ENCODE measurements around the gene NPAS3.

Gene NPAS3

DNA sequence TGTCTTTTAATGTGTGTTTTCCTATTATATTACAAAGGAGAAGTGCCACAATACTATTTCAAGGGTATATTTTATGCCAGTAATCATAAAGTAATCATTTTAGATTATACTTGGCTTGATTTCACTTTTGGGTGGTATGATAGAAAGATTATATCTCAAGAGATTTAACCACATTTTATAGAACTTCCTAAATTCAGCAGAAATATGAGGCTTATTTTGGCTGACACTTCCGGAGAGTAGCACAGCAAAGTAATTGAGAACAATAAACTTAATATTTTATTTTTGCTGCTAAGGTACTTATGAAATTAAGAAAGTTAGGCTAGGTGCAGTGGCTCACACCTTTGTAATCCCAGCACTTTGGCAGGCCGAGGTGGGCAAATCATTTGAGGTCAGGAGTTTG is 319.1 kb downstream of the NPAS3 start:
- no peak for DNase-seq (ENCODE audit: low read depth in 2 of 2)

DNA sequence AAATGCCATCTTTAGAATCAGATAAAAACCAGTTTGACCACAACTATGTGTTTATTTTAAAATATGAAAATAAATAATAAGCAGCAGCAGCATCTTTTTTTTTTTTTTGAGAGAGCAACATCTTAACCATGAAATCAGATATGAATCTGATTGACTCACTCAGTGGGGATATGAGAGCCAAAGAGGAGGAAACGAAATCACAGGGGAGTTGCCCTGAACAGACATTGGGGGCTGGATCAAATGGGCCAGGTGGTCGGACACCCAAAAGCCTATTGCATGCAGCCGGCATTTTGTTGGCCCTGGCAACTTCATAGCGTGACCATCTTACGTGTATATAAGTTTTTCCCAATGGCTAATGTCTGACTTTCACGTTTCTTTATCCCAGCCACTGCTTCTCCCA is 321.1 kb downstream of the NPAS3 start:
- DNase-seq (ENCODE audit: low read depth in 2 of 2): no peak

DNA sequence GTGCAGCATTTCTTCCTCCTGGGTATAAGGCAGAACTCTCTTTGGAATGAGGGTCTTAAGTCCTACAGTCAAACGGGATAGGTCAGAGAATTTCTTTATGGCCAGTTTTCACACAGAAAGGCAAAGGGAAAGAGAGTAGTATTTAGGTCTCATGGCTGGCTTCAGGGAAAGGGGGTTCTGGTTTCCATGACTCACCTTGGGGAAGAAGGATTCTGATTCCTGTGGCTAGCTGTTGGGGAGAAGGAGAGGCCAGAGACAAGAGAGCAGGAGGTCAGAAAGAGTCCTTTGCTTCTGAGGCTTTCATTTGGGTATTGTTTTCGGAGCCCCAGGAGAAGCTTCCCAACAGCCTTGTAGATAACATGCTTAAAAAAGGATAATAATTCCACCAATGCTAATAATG is 332.5 kb downstream of the NPAS3 start:
- DNase-seq (ENCODE audit: low read depth in 2 of 2): no peak

DNA sequence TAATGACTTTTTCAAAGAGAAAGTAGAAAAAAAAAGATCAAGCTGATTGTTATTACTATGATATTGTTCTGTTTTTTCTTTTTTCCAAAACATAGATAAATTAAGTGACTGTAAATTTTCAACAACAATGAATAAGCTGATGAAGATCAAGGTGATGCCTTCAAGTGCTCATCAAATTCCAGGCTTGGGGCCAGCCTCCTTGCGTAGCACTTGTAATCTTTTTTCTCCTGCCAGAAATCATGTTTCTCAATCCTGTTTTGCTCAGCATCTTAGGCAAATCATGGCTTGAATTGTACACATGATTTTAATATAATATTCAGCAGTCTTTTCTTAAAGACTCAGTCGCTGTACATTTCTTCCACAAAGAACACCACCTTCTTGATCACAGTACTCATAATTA is 333.2 kb downstream of the NPAS3 start:
- DNase-seq (ENCODE audit: low read depth in 2 of 2): no peak

DNA sequence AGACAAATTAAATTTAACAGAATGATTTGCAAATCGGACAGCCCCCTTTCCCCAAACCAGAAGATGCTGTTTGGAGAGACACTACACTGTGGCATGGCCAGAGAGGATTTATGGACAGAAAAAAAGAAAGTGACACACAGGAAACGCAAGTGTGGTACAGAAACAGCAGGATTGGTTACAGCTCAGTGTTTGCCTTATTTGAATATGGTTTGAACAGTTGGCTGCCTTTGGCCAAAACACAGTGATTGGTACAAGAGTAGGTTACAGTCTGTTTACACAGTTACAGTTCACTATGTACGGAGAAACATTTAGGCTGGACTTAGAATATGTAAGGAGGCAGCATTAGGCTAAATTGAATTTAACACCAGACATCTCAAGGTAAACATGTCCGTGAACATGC is 335.3 kb downstream of the NPAS3 start:
- no peak for DNase-seq (ENCODE audit: low read depth in 2 of 2)

DNA sequence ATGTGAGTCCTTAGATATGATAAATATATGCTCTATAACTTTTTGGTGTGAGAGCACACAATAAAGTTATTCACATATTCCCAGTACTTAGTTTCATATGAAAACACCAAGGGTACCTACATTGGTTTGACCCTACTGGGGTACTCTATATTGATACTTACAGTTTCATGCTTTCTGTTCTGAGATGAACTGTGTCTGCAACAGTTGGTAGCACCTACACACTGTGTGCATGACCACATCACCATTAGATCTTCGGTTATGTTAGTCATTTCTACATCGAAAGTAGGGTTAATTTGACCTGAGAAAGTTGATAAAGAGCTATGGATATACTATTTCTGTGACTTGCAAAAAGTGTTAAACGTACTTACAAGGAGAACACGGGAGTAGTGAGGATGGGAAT is 337.2 kb downstream of the NPAS3 start:
- DNase-seq (ENCODE audit: low read depth in 2 of 2): no peak

DNA sequence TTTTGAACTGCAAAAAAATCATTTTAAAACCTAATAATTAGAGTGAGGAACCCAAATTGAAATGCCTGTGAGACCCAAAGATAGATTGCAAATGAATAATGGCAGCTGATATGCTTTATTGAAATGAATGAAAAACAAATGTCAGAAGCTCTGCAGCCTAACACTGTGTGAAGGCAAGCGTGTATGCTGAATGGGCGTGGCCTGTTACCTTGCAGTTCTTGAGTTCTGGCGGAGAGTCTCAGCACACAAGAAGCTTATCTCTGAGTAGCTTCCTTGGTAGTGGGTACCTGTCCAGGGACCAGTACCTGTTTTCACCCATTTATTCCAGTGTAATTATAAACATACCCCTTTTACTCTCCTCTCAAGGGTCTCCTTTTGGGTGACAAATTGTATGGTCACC is 341.2 kb downstream of the NPAS3 start:
- DNase-seq (ENCODE audit: low read depth in 2 of 2): no peak

DNA sequence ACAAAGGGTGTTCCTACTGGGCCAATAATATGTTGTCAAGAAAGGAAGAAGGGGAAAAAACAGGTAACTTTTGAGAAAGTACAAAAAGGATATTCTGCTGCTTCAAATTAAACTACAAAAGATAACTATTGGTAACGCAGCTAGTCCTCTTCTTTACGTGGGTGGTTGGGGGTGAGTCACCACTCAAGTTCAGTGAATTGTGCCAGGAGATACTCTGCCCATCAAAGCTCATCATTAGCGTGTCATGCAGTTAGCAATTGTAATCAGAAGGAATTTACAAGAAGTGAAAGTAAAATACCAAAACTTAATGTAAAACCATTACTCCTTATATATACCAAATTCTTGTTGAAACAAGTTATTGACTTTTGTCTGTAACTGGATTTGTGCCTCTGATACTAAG is 342.0 kb downstream of the NPAS3 start:
- DNase-seq (ENCODE audit: low read depth in 2 of 2): no peak

DNA sequence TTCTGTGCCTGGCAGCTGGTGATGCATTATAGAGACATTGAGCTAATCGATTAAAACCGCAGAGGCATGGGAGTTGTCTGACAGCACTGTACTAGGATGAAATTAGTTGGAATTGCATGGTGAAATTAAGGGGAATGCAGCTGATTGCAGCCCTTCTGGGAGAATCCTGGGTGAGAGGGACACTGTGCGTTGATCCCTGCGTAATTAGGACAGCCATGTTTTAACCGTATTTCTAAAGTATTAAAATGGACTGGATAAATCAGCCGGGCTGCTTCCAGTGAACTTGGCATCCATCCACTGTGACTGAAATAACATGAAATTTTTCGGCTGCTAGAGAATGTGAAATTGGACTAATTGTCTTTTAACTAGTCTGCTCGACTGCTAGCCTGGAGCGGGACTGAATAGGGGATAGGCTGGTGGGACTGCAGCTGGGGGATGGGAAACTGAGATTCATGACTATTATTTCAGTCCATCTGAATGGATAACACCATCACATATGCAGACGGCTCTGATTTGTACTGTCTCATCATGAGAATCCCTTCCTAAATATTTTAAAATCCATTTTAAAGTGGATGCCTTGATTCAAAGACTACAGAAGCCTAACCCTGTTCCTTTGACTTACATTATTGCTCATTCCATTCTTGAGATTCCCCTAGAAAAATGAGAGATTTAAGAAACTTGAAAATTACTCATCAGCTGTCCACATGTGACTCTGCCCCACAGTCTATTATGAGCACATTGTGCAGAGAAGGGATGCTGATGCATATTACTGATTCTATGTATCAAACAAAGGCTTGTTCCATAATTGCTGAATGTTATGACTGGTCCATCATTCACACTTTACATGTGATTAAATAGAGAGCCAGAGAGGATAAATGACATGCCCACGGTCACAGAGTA is 343.9 kb downstream of the NPAS3 start:
- DNase-seq (ENCODE audit: low read depth in 2 of 2): no peak

DNA sequence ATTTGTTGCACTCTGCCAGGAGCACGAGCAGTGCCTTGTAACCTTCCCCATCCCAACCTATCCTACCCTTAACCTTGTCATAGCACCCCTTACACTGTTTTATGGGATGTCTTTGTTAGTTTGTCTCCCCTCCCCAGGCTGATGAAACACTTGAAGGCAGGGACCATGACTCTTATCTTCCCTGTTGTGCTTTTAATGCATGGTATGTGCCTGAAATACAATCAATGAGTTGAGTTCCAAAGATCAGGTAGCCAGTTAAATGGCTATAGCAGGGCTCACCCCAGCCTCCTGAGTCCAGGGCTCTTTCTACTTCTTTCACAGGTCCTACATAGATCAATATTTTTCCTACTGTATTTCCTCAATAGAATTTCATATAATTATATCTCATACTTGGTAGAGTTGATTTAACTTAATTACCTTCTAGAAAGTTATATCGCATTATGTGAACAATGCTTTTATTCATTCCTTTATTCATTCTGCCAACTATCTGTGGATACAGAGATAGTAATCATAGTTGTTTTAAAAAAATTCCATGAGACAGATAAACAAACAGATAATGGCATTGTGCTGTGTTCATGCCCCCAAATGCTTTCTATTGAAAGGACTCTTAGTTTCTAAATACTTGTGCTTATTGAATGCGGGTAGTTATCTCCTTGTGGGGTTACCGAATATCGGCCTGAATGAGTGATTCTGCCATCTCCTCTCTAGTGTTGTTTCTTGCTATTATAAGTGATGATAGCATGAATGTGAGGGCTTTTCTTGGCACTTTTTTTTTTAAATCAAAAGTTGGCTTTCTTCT is 347.4 kb downstream of the NPAS3 start:
- no peak for DNase-seq (ENCODE audit: low read depth in 2 of 2)

DNA sequence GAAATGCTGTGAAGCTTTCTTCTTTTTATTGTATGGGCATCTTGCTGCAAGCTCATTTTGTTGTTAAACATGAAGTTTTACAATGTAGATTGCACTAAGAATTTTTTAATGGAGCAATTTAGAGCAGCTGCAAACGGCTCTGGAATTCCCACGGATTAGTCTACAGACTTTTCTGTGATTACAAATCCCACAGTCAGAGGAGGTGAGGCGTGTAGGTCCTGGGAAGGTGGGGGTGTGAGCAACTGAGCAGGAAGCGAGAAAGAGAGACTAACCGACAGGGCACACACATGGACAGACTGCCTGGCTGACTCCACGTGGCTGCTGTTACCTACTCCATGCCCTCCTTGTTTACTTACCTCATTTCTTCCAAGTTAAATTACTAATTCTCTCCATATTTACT is 348.5 kb downstream of the NPAS3 start:
- DNase-seq (ENCODE audit: low read depth in 2 of 2): no peak

DNA sequence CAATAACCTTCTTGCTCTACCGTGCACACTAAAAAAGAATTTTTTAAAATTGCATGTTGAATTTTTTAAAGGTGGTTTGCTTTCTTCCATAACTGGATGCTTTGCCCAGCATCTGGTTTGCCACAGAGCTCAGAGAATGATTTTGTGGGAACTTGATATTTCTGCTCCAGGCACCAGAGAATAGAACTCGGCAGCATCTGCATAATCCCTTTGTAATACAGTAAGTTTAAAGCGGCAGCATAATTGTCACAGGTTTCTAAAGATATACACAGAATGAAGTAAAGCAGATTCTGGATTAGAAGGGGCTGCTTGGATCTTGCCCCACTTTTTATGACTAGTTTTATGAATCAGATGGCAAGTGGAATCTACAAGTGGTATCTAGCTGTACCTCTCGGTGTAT is 352.0 kb downstream of the NPAS3 start:
- DNase-seq (ENCODE audit: low read depth in 2 of 2): no peak

DNA sequence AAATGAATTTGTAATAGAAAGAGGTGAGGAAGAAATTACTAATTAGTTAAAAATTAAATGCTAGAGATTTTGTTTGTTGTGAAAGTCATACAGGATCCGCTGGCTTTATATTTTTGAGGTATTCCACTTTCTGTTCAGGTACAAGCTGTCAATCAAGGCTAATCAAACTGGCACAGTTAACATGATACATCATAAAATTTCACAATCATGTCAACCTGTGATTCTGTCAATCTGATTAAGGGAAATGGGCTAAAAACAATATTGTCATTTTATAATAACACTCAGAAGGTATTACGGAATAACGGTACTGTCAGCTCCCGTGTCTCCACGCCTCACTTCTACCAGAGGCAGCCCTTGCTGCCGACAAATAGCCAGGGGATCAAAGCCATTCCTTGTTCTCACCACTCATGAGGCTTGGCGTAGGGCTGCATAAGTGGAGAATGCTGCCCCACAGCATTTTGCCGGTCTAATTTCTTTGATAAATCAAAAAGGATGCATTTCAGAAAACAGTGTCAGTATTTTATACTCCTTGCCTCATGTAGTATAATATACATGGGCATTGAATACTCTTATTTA is 352.9 kb downstream of the NPAS3 start:
- no peak for DNase-seq (ENCODE audit: low read depth in 2 of 2)

DNA sequence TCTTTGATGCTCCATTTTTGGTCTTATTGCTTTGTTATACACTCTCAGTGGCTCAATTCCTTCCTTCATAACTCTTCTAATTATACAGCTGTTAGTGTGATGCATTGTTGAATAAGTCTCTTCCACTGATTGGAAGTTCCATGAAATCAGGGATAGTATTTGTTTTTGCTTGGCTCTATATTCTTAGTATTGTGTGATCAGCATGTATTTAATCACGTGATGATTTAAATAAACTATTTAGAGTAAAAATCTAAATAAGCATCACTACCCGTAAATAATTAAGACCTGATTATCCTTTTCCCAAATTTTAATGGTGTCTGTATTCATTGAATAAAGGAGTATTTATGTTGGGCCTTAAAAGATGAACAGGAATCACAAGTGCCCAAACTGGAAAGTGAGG is 355.7 kb downstream of the NPAS3 start:
- DNase-seq (ENCODE audit: low read depth in 2 of 2): no peak

DNA sequence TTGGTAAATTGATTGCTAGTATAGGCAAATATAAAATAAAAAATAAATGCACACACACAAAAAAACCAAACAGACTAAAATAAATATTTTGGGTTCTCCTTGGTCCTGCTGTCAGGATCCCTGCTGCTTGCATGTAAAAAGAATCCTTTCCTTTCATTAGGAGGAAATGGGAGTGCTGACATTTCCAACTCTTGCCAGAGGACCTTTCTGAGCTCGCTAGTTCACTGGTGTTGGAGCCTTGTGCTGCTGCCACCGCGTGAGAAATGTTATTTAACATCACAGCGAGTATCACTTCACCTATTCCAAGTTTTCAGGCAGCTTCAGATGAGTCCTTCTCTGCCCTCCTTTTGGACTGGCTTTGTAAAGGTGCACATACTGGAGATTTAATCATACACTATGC is 358.9 kb downstream of the NPAS3 start:
- no peak for DNase-seq (ENCODE audit: low read depth in 2 of 2)

DNA sequence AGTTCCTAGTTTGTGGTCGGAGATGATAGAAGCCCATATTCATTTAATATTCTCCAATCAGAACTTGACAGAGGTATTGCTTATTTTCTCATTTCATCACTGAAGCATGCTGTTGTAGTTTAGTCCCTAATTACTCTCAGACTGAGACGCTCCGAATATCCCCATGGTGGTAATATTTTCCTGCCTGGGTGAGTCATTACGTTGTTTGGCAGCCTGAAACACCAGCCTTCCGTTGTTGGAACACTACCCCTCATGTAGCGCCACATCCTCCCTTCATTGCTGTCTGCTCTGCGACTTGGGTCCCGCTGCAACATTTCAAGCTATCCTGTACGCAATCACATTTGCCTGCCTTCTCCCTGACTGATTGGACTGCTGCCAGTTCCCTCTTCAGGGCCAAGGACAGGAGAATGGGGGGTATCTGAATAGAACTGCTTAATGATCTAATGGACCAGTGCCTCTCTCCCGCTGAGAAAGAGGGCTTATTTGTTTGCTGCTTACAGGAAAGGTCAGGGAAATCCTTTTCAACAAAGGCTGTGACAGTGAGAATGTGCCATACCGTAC is 369.1 kb downstream of the NPAS3 start:
- no peak for DNase-seq (ENCODE audit: low read depth in 2 of 2)

DNA sequence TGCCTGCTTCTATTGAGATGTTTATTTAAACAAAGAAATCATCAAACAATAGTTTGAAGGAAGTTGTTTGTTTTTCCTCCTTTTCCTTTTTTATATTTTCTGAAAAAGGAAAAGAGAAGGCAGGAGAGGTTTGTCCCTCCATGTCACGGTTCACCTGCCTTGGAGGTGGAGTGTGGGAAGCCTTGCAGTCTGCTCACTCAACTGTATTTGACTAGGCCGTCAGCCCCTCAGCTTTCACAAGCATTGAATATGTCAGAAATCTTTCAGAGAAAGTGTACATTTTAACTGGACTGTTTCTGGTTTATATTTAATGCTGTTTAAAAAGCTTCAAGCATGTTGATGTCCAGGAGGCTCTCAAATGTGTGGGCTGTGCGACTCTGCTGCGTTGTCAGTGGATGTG is 370.4 kb downstream of the NPAS3 start:
- no peak for DNase-seq (ENCODE audit: low read depth in 2 of 2)

DNA sequence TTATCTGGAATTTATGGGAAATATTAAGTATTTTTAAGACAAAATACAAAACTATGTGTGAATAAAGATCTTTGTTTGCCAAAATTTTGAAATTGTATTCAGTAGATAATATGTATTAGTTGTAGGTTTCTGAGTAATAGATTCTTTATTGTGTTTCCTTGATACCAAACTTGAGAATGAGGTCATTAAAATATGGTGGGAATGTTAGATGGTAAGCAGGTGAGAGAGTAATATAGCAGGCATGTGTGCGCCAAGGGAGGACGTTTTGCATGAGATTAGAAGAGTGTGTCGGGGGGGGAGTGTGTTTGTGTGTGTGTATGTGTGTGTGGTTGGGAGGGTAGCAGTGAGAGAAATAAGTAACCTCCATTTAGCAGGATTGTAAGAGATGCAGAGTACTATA is 376.5 kb downstream of the NPAS3 start:
- DNase-seq (ENCODE audit: low read depth in 2 of 2): no peak

DNA sequence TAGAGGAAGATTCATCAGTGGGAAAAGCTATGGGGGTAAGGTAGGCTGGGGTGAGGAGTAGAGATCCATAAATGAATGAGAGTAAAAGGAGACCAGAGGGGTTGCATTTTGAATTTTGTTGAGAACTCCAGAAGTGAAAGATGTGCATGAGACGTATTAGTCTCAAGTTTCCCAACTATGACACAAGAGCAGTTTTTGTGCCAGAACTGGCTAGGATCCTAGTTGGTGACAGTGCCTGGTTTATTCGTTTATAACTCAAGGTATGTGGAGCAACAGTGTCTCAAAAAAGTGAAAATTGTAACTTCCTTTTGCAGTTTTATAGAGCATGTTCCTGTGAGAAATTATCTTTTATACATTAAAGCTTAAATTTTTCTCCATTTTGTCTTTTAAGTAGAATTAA is 377.0 kb downstream of the NPAS3 start:
- no peak for DNase-seq (ENCODE audit: low read depth in 2 of 2)

DNA sequence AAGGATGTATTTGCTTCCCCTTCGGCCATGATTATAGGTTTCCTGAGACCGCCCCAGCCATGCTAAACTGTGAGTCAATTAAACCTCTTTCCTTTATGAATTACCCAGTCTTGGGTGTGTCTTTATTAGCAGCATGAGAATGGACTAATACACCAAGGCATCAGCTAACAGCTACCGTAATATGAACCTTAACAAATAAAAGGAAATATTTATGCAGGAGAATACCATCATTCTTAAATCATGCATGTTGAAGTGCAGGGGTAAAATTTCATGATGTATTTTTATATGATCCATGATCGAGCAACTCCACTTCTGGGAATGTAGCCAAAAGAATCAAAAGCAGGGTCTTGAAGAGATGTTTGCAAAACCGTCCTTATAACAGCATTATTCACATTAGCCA is 379.0 kb downstream of the NPAS3 start:
- no peak for DNase-seq (ENCODE audit: low read depth in 2 of 2)

DNA sequence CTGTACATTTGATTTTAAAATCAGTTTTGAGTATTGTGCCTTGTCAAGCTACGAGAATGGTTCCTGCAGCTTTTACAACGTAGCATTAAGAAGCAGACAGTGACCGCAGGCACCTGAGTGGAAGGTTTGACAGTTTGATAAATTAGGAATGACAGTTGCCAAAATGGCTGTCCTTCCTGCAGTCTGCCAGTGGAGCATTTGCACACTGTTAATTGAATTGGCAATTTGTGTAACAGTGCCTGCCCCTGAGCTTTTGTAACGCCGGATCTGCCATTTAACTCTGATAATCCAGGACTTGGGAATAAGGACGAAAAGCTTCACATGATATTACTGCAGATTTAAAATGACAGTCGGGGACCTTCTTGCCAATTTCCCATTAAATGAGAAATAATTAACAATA is 385.3 kb downstream of the NPAS3 start:
- no peak for DNase-seq (ENCODE audit: low read depth in 2 of 2)

DNA sequence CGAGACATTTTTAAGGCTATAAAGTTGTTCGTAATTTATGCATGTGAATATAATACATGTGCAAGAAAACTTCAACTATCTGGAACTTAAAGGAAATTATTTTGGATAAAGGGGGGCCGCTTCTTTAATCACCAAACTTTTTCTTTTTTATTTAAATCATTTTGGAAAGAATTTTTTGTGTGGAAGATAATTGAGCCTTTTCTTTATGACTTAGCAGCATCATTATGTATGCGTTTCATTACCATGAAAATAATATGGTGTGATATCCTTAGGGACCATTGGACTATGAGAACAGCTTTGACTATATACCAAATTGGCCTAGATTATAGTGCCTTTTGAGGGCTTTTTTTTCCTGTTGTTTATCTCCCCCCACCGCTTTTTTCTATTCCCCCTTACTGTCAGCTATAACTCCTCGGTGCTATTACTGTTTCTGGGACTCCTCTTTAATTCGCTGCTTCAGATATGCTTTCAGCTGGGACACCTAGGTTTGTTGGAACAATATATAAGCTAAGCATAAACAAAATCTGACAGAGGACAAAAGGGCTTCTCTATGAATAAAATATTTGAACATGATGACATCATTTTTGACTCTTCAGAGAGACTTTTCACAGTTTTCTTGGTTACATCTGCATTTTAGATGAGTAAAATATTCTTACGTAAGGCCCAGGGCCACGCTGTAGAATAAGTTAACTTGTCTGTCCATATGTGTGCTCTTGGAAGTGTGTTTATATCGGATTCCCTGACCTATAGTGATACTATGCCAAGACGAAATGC is 392.7 kb downstream of the NPAS3 start:
- DNase-seq (ENCODE audit: low read depth in 2 of 2): no peak

Measured in stimulated activated CD4-positive, alpha-beta T cell treated with anti-CD3 and anti-CD28 coated beads, Interleukin-1b, Interleukin-23, amount 100 ng/mL, for 4 hours (primary cell).